Measurements from ENCODE around the gene VIPR1. TPM values are rescaled to one million over a fixed set of nuclear protein-coding genes. Genes with fewer than 3 reads are reported as not detected.

Gene VIPR1
- total RNA-seq, 4 donors from 2014 or later = 121 to 565 (median 254) TPM

GRCh38 chr3:42461762-42462161 is 40.7 kb upstream of the VIPR1 start:
- intact Hi-C loops (cut with DNase I; ENCODE audit: low total_unique reads) (no loop called here), in situ Hi-C loops (cut with MboI; ENCODE audit: low pct_ligation_motif_present in 1 of 4, low pct_unique_long_range_greater_than_20kb in 1 of 4, low sequenced_read_pairs in 3 of 4) (no loop called here)
- Histone ChIP-seq H3K36me3 (no peaks in the 10 kb centered on the region), H3K4me1 (no peaks in the 10 kb centered on the region), H3K9me3 (no peaks in the 10 kb centered on the region), H3K4me3 (no peak overlapping the region), H3K27ac (no peak overlapping the region), H3K27me3 (no peaks in the 10 kb centered on the region)
- TF ChIP-seq POLR2A (IDR thresholded peaks at IDR 0.05) (no peak), EP300 (IDR thresholded peaks at IDR 0.05; ENCODE audit: low read depth) (no peak), POLR2AphosphoS5 (IDR thresholded peaks at IDR 0.05) (no peak), CTCF (IDR thresholded peaks at IDR 0.05) (no peak)
- no peak for DNase-seq
- 44 to 50% methylated on average over 2 of the region's 2 CpGs for WGBS, 2 donors (ENCODE audit: low coverage in 1 of 2)

GRCh38 chr3:42463093-42463492 is 39.4 kb upstream of the VIPR1 start:
- no peaks in the 10 kb centered on the region for H3K4me1 ChIP-seq
- intact Hi-C loops (cut with DNase I; ENCODE audit: low total_unique reads) = no loop called here
- H3K4me3 ChIP-seq = no peak overlapping the region
- in situ Hi-C loops (cut with MboI; ENCODE audit: low pct_ligation_motif_present in 1 of 4, low pct_unique_long_range_greater_than_20kb in 1 of 4, low sequenced_read_pairs in 3 of 4) = no loop called here
- H3K27ac ChIP-seq = no peak overlapping the region
- no peaks in the 10 kb centered on the region for H3K36me3 ChIP-seq
- H3K9me3 ChIP-seq = no peaks in the 10 kb centered on the region
- TF ChIP-seq EP300 (IDR thresholded peaks at IDR 0.05; ENCODE audit: low read depth) (no peak), POLR2AphosphoS5 (IDR thresholded peaks at IDR 0.05) (no peak), CTCF (IDR thresholded peaks at IDR 0.05) (no peak), POLR2A (IDR thresholded peaks at IDR 0.05) (no peak)
- no peak for DNase-seq
- H3K27me3 ChIP-seq = no peaks in the 10 kb centered on the region
- WGBS, 2 donors (ENCODE audit: low coverage in 1 of 2) = 67 to 74% methylated on average over 1 of the region's 1 CpG

- Histone ChIP-seq H3K27me3 (peaks cover 6% of the 10 kb centered on the region), H3K27ac (no peak overlapping the region), H3K9me3 (no peaks in the 10 kb centered on the region), H3K4me3 (no peak overlapping the region), H3K36me3 (no peaks in the 10 kb centered on the region), H3K4me1 (peaks cover 0 to 2% (median under 1%) of the 10 kb centered on the region in 4 donors)
- DNase-seq = no peak
- WGBS, 2 donors (ENCODE audit: low coverage in 1 of 2) = 33 to 52% methylated on average over 3 of the region's 3 CpGs
- intact Hi-C loops (cut with DNase I; ENCODE audit: low total_unique reads) = no loop called here
- in situ Hi-C loops (cut with MboI; ENCODE audit: low pct_ligation_motif_present in 1 of 4, low pct_unique_long_range_greater_than_20kb in 1 of 4, low sequenced_read_pairs in 3 of 4) = no loop called here
- TF ChIP-seq CTCF (IDR thresholded peaks at IDR 0.05) (no peak), POLR2A (IDR thresholded peaks at IDR 0.05) (no peak), POLR2AphosphoS5 (IDR thresholded peaks at IDR 0.05) (no peak), EP300 (IDR thresholded peaks at IDR 0.05; ENCODE audit: low read depth) (no peak)
These were observed 34.3 kb upstream of the VIPR1 start for GRCh38 chr3:42468111-42468510.

GRCh38 chr3:42472555-42472954 is 29.9 kb upstream of the VIPR1 start:
- peaks cover 6% of the 10 kb centered on the region for H3K27me3 ChIP-seq

More at GRCh38 chr3:42472555-42472954, 29.9 kb upstream of the VIPR1 start:
- no peak for DNase-seq
- intact Hi-C loops (cut with DNase I; ENCODE audit: low total_unique reads) (no loop called here), in situ Hi-C loops (cut with MboI; ENCODE audit: low pct_ligation_motif_present in 1 of 4, low pct_unique_long_range_greater_than_20kb in 1 of 4, low sequenced_read_pairs in 3 of 4) (no loop called here)
- Histone ChIP-seq H3K36me3 (no peaks in the 10 kb centered on the region), H3K4me1 (peaks cover 0 to 22% (median 4%) of the 10 kb centered on the region in 4 donors), H3K9me3 (no peaks in the 10 kb centered on the region), H3K4me3 (no peak overlapping the region), H3K27ac (peak overlapping the region in 2 of 4 donors; percentile 24 to 42)
- WGBS, 2 donors (ENCODE audit: low coverage in 1 of 2) = 40 to 55% methylated on average over 1 to 2 of the region's 2 CpGs
- TF ChIP-seq POLR2A (IDR thresholded peaks at IDR 0.05) (no peak), POLR2AphosphoS5 (IDR thresholded peaks at IDR 0.05) (no peak), CTCF (IDR thresholded peaks at IDR 0.05) (no peak), EP300 (IDR thresholded peaks at IDR 0.05; ENCODE audit: low read depth) (no peak)
